Stimulated activated CD8-positive, alpha-beta memory T cell treated with anti-CD3 and anti-CD28 coated beads, Interleukin-7, amount 100 ng/mL, for 48 hours (primary cell): ENCODE data around the gene KDELR3.
A peak's percentile ranks its signal among the peaks of the same experiment; 100 is the strongest.

ENCODE experiments used
- DNase-seq, 2 donors: peaks; one replicate each; pipeline ENCODE4 v3.0.0-alpha.2; 2020; ENCODE audit warnings: low read depth in 1 of 2; ENCODE audit errors: extremely low read depth in 1 of 2

KDELR3 gene

DNA sequence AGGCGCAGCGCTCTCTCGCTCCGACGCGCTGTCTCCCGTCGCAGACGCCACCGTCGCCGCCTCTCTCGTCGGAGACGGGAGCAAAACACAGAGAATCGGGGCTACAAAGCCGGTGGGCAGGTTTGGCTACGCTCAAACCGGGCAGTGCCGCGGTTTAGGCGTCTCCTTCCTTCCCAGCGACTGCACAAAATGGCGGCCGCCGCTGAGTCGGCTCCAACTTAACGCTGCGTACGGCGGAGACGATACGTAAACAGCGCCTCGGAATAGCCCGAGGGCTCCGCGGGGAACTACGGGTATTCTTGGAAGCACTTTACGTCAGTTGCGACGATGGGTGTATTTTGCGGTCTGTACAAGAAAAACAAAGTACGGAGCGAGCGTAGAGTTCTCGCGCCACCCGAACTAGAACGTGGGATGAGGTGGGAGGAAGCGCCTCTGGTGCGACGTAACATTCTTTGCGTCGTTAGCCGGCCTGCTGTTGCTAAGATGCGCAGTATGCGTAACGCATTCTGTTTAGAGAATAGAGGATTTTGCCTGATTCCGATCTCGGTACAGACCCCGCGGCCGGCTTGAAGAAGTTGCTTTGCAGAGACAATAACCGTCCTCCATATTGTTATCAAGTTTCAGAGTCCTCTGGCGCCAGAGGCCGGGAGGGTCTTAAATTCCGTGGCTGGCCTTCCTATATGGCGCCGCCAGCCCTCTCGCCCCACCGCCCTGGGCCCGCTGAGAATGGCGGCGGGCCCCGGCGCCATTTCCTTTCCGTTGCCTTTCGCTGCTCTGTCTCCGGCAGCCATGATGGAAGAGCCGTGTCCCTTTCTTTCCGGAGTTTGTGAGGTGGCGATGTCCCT is 38.4 kb downstream of the KDELR3 start, which contains the start of gene DDX17:
DDX17 (minus strand) TSS at position 194 of the 845 bp plus-strand sequence.
- peak; percentile 86 for DNase-seq

DNA sequence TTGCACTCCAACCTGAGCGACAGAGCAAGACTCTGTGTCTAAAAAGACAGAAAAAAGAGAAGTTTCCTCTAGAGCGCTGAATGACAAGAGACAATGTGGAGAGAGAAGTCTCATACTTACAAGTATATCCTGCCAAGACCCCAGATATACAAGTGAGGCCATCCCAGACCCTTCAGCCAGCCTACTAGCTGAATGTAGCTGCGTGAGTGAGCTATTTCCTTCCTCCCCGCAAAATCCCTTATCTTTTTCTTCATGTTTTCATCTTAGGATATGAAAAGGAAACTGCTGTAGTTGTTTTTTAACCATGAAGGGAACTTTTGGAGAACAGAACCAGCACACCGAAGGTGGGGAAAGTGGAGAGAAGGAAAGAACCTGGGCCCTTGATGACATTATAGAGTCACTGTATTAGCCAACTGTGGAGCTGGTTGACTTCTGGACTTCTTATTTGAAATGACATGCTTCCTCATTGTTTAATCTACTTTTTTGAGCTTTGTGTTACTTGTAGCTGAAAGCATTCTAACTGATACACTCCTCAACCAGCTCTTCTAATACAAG is 42.6 kb downstream of the KDELR3 start:
- no peak for DNase-seq

DNA sequence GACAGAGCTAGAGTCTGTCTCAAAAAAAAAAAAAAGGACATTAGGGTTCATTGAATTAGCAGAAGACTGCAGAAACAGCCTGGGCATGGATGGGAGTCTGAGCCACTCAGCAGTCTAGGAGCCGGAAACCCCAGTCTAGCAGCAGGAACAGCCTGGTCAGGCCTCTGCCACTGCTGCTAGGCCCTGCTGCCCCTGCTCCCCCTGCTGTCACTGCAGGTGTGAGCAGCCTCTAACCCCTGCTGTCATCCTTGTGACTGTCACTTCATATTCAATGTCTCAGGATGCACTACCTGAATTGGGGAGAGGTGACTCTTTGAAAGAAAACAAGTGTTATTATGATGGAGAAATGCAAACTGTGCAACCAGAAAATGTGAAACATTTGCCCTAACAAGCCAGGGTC is 45.2 kb downstream of the KDELR3 start:
- no peak for DNase-seq

DNA sequence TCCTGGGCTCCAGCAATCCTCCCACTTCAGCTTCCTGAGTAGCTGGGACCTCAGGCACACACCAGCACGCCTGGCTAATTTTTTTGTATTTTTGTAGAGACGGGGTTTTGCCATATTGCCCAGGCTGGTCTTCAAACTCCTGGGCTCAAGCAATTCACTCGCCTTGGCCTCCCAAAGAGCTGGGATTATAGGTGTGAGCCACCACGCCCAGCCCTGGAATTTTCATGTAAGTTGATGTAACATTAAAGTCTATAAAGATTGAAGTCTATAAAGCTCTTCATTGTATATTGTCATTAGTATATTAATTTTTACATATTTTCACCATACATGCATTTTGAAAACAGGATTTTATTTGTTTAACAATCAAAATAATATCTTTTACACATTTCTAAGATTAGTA is 50.7 kb downstream of the KDELR3 start:
- DNase-seq, result no peak

DNA sequence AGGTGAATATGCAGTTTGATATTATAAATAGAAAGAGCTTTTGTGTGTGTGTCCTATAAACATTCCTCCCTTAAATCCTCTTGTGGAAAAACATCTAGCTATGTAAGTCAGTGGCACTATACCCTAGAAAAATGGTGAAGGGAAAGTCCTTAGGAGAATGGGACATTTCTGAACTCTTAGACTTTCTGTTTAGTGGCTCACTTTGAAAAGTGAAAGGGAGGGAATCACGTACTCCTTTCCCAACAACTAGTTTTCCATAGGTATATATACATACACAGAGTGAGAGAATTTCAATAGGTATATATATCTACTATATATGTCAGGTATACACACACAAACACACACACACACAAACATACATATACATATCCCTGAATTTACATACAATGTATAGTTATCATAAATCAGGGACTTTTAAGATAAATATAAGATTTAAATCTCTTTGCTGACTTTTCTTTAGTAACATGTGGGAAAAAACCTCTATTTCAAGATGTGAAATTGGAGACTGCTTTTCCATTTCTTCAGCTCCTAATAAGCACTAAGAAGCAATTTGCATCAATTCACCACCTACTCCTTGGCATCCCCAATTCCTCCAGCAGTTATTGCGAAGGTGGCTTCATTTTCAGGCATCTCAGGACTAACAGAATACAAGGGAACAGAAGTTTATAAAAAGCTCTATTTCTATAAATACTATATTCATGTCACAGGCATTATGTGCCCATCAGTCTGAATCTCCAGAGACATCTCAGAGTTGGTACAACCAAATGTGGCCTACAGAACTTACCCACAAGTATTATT is 51.8 kb downstream of the KDELR3 start:
- no peak for DNase-seq

DNA sequence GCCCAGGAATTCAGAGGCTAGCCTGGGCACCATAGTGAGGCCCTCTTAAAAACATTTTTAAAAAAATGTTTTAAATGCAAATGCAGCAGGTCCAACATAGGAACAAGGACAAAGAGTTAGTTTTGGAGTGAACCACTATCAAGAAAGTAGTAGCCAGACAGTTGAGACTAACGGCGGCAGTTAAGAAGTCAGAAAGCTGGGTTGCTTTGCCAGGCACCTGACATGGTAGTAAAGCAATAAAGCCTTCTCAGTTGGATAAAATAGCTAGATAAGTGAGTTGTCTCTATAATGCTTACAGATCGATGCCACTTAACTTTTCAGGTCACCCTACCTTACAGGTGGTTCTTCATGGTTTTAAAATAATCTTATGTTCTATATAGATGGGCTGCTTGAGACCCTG is 55.1 kb downstream of the KDELR3 start:
- no peak for DNase-seq

DNA sequence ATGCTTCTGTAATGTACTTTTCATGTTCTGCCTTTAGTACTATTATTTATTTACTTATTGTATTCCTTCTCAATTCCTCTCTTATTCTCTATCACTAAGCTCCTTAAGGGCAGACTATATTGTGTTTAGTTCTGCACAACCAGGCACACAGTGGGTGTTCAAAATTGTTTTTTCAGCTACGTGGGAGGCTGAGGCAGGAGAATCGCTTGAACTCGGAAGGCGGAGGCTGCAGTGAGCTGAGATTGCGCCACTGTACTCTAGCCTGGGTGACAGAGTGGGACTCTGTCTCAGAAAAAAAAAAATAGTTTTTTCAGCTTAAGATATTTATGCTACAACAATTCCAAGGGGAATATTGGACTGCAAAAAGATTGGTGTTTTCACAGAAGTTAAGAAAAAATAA is 55.6 kb downstream of the KDELR3 start:
- no peak for DNase-seq

DNA sequence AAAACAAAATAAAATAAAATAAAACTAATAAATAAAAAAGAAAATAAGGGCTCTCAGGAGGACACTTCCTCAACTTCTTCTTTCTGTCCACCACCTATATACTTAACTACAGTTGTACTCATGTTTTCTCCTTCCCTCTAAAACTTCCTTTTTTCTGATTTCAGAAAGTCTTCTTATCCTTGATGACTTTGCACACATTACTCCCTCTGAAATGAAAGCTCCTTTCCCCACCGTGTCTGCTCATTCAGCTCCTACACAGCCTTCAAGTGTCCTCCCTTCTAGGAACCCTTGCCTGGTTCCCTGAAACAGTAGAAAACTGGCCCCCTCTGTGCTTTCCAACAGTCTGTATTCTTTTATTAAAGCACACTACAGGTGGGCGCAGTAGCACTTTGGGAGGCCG is 56.5 kb downstream of the KDELR3 start:
- no peak for DNase-seq

DNA sequence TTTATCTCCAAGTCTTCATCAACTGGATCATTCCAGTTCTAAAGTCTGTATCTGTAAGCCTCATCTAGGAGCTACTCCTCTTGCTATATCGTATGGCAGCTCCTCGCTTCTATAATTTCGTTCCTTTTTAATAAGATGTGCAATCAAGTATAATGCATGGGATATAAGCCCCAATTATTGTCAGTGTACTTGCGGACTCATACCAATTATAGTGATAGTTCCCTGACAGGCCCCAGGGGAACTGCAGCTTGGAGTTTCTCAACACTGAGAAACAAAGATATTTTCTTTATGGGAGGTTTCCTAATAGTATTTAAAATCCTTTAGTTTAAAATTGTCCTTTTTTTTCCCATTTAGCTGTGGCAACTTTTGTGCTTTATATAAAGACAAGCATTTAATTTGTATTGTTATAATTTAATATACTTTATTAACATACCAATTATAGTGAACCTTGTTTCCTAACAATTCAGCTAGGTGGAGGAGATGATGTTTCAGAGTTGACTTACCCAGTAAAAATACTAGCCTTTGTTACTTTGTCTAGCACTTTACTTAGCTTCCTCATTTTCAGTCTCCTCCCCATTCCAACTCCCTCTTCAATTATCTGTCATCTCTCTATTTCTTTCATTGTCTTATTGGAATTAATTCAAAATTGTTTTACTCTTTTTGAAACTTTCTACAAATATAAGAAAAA is 63.5 kb downstream of the KDELR3 start:
- DNase-seq, result no peak
